HG02798 (cell line): ENCODE results near the gene OR52B6.
A peak's percentile ranks its signal among the peaks of the same experiment; 100 is the strongest.
"Not testable (repeated sequence)": the region's sequence is repeated elsewhere in the genome, so short reads cannot be mapped to it uniquely, and the experiment has no call there.

Source experiments
- ATAC-seq: cut with Tn5 transposase; IDR thresholded peaks from one replicate; pipeline ENCODE4 v1.9.1; 2021; ENCODE audit warnings: mild to moderate bottlenecking; ENCODE audit not compliant: unreplicated experiment, poor library complexity

OR52B6 gene

DNA sequence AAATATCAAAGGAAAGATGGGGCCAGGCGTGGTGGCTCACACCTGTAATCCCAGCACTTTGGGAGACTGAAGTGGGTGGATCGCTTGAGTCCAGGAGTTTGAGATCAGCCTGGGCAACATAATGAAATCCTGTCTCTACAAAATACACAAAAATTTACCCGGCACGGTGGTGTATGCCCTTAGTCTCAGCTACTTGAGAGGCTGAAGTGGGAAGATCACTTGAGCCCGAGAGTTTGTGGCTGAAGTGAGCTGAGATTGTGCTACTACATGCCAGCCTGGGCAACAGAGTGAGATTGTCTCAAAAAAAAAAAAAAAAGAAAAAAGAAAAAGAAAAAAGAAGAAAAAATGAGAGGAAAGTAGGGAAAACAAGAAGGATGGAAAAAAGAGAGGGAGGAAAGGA is 11.9 kb downstream of the OR52B6 start:
- no peak for ATAC-seq

DNA sequence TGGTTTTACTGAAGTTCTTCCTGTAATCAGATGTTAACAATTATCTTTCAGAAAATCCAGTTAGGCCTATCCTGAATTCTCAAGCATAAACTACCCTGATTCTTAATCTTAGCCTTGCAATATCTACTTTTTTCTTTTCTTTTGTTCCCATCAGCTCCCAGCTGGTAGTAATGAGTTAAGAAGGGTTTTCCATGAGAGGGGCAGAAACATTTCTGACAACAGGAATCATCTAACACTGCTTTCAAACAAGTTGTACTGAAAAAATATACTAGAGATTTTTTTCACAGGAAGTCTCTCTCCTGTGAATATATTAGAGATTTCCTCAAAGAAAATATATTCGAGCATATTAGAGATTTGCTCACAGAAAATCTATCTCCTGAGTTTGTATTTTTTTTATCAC is 12.5 kb downstream of the OR52B6 start:
- ATAC-seq: no peak

DNA sequence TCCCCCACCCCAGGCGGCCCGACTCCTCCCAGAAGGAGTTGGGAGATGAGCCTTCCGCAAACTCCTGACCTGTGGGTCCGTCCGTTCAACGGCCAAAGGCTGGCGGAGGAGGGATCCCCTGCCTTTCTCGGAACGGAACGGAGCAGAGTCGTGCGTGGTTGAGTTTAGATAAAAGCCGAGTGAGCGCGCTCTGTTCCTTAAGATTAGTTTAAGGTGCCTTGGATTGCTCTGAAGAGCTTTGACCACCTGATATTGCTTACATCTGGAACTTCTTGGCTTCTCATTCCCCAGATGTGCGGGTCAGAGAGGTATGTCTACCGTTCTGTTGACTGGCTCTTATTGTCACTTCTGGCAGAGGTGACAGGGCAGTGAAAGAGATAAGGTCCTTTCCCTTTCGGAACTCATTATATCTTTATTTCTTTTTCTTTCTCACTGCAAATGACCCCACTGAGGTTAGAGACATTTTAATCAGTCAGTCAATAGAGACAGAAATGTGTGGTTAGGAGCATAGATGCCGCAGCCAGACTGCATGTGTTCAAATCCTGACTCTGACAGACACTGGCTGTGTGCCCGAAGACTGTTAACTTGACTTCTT is 16.0 kb downstream of the OR52B6 start, which contains the start of gene TRIM6:
TRIM6 (plus strand) TSS at position 31 of the 595 bp plus-strand sequence; CDS start at position 292, 261 bp downstream.
- ATAC-seq: peak; percentile 52

DNA sequence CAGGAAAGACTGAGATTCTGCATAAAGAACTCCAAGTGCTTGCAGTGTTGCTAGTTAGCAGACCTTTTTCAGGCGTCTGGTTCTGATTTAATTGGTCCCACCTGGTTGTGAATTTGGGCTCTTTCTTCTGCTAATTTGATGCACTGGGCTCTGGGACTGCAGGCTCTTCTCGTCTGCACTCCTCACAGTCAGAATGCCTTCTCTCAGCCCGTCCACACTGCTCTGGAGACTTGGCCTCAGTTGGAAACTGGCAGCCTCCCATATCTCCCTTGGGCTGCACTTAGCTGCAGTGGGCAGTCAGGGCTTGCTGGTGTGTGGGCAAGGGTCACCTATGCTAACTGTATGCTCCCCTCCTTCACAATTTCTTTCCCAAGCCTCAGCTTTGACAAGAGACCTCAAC is 17.3 kb downstream of the OR52B6 start:
- no peak for ATAC-seq

DNA sequence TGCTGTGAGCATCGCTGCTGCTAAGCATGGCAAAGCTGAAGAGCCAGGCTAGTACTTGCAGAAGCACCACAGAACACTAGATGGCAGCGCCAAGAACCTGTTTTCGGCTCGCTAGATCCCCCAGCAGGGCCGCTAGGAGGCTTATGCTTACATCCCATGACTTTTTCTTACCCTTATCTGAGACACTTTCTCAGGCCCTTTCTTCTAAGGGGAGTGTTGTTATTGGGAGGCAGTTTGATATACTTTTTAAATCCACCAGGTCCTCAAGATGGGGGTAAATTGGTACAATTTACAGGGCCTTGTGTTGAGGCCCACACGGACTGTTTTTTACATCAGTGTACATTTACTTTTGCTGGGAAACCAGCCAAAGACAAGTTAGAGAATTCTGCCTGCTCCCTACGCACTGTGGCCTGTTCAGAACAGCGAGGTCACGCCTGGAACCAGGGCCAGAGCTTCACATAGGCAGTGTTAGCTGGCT is 19.7 kb downstream of the OR52B6 start:
- ATAC-seq: peak; percentile 92

DNA sequence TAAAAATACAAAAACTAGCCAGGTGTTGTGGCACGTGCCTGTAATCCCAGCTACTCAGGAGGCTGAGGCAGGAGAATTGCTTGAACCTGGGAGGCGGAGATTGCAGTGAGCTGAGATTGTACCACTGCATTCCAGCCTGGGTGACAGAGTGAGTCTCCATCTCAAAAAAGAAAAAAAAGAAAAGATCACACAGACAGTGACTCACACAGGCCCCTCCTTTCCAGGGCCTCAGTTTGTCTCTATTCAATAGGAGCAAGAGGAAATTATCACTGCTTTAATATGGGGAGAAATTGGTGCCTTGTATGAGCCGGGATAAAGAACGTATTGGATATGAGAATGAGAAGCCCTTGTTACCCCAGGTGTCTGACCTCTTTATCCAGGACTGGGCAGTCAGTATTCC is 22.1 kb downstream of the OR52B6 start:
- not testable (repeated sequence) for ATAC-seq

DNA sequence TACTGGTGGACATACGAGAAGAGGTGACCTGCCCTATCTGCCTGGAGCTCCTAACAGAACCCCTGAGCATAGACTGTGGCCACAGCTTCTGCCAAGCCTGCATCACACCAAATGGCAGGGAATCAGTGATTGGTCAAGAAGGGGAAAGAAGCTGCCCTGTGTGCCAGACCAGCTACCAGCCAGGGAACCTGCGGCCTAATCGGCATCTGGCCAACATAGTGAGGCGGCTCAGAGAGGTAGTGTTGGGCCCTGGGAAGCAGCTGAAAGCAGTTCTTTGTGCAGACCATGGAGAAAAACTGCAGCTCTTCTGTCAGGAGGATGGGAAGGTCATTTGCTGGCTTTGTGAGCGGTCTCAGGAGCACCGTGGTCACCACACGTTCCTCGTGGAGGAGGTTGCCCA is 22.6 kb downstream of the OR52B6 start:
- no peak for ATAC-seq

DNA sequence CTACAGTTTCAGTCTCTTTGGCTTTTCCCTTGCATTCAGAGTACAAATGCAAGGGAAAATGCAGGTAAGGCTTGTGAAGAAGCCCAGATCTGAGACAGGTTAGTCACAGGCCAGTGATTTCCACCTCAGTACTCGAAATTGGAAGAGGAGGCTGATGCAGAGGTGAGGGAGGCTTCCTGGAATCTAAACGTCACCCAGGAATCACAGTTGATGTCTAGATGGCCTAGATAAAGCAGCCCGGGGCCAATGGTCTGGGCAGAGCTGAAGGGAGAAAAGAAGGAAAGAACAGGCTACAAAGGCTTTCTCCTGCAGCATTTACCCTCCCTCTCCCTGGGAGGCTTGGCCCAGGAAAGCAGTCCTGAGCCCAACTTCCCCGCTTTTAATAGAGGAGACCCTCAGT is 24.2 kb downstream of the OR52B6 start:
- ATAC-seq: no peak

DNA sequence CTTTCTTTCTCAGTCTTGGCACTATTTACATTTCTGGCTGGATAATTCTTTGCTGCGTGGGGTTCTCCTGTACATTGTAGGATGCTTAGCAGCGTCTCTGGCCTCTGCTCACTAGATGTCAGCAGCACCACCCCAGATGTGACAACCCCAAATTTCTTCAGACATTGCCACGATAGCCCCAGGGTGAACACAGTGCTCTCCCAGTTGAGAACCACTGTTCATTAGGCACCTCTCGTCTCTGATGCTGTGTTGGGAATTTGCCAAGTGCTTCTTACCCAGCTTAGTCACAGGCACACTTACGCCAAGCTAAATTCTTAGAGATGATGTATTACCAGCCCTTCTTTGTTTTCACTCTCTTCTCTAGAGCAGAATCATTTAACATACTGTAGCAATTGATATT is 25.2 kb downstream of the OR52B6 start:
- no peak for ATAC-seq

DNA sequence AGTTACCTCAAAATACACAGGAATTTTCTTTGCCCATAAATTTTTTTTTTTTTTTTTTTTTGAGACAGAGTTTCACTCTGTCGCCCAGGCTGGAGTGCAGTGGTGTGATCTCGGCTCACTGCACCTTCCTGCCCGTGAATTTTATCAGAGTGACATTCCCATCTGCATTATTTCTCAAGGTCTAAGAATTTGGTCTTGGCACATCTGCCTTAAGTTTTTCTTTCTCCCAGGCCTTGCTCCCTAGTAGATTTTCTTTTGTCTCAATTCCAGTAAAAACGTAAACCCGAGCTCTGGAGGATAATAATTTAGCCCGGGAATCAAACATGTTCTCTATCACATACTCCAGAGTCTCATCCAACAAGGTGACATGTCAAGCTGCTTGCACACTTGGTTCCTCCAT is 28.1 kb downstream of the OR52B6 start:
- no peak for ATAC-seq

DNA sequence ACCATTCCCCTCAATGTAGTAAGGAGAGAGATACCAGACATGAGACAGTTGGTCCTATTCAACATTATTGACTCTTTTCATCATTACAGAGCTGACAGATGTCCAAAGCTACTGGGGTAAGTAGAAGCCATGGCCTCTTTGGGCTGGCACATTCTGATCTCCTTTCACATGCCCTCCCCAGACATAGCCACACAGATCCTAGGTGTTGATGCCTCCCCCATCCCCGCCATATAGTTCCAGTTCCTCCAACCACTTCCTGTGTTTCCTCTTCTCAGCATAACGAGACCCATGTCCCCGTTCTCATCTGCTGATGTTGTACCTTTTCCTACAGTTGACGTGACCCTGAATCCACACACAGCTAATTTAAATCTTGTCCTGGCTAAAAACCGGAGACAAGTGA is 29.8 kb downstream of the OR52B6 start:
- no peak for ATAC-seq

DNA sequence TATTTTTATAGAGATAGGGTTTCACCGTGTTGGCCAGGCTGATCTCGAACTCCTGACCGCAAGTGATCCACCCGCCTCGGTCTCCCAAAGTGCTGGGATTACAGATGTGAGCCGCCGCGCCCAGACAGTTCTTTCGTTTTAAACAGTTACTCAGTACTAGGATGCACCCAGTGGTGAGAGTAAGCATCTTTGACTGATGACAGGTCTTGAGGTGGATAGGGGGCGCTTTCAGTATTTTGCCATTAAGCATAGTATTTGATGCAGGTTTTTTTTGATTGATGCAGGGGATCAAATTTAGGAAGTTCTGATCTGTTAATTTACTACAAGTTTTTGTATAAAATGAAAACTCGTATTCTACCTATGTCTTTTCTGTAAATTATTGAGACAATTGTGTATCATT is 30.9 kb downstream of the OR52B6 start:
- no peak for ATAC-seq

DNA sequence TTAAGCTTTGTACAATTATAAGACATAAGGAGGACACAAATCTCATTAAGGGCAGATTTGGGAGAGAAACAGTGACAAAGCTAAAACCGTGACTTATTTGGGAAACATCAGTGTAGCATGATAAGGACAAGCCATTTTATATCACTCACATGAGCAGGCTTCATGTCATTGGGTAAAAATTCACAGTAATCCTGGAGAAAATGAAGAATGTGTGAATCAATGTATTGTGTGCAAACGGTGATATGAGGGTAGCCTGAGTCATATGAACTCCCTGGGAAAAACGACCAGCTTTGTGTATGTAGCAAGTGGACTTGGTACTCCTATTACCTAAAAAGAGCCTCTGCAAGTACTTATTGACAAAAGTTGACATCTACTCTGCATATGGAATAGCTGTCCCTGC is 38.1 kb downstream of the OR52B6 start:
- no peak for ATAC-seq

DNA sequence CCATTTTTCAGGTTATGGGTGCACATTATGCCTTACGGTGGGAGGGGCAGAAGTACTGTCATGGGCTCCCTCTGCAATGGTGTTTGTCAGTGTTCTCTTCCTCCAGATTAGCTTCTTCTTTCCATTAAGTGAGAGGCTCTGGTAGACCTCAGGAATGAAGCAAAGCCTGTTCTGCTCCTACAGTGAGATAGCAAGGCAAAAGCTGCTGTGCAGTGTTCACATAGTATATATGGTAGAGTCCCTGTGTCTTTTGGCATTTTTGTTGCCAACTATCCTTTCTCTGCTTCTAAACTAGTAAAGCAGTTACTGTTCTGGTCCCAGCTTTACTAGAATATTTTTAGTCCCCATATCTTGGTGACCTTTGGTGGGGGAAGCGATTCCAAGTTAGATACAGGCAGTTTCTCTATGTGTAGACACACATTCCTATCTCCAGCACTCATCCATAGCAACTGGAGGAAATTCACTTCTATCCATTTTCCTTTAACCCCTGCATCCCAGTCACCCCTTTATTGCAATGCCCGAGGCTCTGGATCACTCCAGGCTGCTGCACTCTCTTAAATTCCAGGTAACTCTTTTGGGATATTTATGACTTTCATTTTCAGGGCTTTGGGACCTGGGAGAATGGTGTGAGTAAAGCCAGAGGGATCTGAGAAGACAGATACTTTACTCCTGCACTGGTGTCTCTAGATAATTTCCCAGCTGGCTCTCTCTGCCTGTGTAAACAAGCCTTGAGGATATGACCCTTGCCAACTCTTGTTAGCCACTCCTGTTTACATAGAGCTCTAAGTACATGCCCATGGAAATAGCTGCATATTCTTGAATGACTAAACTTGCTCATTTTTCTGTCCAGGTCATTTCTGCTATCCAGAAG is 40.2 kb downstream of the OR52B6 start:
- ATAC-seq: no peak

DNA sequence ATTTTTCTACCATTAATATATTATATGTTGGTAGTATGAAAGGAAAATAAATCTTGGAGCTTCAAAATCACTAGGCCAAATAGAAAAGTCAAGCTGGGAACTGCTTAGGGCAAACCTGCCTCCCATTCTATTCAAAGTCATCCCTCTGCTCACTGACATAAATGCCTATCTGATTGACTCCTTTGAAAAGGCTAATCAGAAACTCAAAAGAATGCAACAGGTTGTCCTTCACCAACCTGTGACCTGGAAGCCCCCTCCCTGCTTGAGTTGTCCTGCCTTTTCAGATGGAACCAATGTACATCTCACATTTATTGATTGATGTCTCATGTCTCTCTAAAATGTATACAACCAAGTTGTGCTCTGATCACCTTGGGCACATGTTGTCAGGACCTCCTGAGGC is 40.9 kb downstream of the OR52B6 start:
- ATAC-seq: no peak

DNA sequence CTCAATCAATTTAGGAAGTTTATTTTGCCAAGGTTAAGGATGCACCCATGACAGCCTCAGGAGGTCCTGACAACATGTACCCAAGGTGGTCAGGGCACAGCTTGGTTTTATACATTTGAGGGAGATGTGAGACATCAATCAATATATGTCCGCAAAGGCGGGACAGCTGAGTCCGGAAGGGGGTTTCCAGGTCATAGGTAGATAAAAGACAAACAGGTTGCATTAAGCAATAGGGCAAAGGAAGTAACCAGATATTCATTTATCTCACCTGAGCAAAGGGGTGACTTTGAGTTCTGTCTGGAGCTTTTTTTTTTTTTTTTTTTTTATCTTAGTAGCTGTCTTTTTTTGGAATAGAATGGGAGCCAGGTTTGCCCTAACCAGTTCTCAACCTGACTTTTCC is 42.1 kb downstream of the OR52B6 start:
- ATAC-seq: no peak

DNA sequence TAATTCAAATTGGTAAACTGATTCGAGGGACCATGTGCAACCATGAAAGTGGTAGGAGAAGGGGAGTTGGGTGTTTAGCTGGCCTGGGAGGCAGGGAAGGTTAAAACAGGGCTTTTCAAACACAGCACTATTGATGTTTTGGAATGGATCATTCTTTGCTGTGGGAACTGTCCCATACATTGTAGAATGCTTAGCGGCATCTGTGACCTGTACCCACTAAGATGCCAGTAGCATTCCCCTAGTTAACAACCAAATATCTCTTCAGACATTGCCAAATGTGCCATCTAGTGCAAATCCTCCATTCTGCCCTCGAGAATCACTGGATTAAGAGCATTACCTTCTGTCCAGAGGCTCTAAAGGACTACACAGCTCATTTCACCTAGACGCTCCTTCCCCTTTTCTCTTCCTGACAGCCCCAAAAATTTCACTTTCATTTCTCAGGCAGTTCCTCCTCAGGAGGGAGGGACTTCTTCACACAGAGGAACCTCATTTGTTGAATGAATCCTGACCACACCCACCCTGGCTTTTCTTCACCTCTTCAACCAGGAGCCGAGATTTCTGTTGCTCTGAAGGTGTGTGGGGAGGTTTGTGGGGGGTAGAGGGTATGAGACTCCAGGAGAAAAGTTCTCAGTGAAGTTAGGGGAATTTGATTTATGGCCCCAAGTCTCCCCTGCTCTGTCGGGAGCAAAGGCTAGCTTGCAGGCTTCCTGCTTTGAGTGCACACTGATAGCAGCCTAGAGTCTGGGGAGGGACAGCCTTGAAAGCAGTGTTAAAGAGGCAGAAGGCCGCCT is 44.0 kb downstream of the OR52B6 start, which contains the start of gene TRIM34:
TRIM34 (plus strand) TSS at position 513 of the 791 bp plus-strand sequence. CDS start 7,331 bp downstream, outside the sequence.
- peak; percentile 97 for ATAC-seq

DNA sequence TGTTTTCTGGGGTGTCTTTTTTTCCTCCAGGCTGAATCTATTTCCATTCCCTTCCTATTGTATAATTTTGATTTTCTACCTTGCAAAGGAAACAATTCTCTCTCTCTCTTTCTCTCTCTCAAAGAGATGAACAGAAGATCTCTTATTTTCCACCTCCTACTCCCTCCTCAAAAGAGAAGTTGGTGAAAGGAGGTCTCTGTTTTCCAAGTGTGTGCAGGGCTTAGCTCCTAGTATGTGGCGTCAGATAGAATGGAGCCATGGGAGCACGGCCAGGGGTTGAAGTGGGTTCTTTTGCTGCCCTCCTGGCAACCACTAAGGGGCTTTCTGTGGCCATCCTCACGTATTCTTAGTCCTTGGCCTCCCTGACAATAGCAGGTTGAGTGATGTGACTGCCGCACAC is 44.6 kb downstream of the OR52B6 start:
- no peak for ATAC-seq

DNA sequence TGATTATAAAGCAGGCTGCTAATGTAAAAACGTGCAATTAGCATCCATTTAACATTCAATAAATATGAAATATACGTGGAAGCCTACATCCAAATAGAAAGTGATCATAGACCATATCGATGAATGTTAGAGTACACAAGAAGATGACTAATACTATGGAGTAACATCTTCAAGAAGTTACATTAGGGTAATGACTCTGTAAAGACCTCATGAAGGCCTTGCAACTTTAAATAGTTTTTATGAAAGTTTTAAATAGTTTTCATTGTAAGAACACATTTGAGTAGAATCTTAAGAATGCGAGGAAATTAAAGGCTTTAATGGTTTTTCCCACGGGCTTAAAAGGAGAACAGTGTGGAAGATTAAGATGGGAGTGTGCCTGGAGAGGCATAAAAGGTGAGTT is 45.5 kb downstream of the OR52B6 start:
- no peak for ATAC-seq

DNA sequence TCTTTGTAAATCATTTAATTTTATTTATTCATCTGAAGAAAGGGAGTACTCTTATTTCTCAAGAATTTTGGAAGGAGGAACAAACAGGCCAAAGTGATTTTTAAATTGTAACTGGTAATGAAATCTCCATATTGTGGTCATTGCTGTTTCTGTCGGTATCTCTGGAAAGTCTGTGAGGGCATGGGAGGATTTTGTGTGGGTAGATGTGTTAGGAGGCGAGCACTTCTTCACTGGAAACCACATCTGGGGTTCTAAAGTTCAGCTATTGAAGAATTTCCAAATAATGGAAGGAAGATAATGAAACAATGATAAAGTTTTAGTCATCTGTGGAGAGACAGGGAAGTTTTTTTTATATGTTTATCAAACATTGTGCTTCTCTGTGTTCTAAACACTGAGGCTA is 50.7 kb downstream of the OR52B6 start:
- ATAC-seq: peak; percentile 16
